ENCODE measurements around the gene RPL9.

DNA sequence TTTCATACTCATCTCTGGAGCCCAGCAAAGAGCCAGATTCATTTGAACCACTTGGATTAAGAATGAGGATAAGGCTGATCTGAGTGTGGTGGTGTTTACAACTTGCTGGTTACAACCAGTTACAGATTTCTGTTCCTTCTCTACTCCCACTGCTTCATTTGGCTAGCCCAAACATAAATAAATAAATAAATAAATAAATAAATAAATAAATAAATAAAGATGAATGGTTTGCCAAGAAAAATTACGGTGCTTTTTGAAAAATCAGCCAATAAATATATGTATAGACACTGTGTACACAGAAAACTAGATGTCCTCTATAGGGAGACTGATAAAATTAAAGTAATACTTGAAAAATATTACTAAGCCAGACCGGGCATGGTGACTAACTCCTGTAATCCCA lies 17.1 kb downstream of the RPL9 start:
- no peak for TF ChIP-seq POLR2AphosphoS5 (IDR thresholded peaks at IDR 0.05; ENCODE audit: low read depth, low read length)
- TF ChIP-seq POLR2A (IDR thresholded peaks at IDR 0.05; ENCODE audit: low read depth, low read length): no peak

Data from GM12892 (cell line).